Sigmoid colon (tissue), 4 donors: ENCODE results near the gene SLIT3.

Source experiments
- EP300 ChIP-seq, 4 donors: sonication (generic); formaldehyde crosslinking; IDR thresholded peaks; one replicate each; pipeline ENCODE4 v1.6.1; 2017; ENCODE audit warnings: antibody characterized with exemption in 4 of 4
- POLR2A ChIP-seq, 2 donors: fragments of 450-650 bp; IDR thresholded peaks; one replicate each; pipeline ENCODE4 v1.6.1; 2016; ENCODE audit warnings: antibody characterized with exemption in 2 of 2, mild to moderate bottlenecking in 2 of 2, moderate library complexity in 2 of 2
- POLR2AphosphoS5 ChIP-seq, 4 donors: sonication (generic); formaldehyde crosslinking; IDR thresholded peaks; one replicate each; pipeline ENCODE4 v1.6.1; 2017; ENCODE audit warnings: antibody characterized with exemption in 4 of 4
- TF ChIP-seq, protein P1 (sequence below), 4 experiments: fragments of 450-650 bp in 3 of 4; fragments of 200-600 bp in 1 of 4; IDR thresholded peaks; one replicate each; pipeline ENCODE4 v1.5.1; 2016 to 2019; ENCODE audit warnings: antibody characterized with exemption in 4 of 4, mild to moderate bottlenecking in 3 of 4, moderate library complexity in 2 of 4

GRCh38 chr5:168934169-168934568, 366.8 kb downstream of the SLIT3 start:
- TF ChIP-seq, protein P1, sequence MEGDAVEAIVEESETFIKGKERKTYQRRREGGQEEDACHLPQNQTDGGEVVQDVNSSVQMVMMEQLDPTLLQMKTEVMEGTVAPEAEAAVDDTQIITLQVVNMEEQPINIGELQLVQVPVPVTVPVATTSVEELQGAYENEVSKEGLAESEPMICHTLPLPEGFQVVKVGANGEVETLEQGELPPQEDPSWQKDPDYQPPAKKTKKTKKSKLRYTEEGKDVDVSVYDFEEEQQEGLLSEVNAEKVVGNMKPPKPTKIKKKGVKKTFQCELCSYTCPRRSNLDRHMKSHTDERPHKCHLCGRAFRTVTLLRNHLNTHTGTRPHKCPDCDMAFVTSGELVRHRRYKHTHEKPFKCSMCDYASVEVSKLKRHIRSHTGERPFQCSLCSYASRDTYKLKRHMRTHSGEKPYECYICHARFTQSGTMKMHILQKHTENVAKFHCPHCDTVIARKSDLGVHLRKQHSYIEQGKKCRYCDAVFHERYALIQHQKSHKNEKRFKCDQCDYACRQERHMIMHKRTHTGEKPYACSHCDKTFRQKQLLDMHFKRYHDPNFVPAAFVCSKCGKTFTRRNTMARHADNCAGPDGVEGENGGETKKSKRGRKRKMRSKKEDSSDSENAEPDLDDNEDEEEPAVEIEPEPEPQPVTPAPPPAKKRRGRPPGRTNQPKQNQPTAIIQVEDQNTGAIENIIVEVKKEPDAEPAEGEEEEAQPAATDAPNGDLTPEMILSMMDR (IDR thresholded peaks at IDR 0.05): no peak
- TF ChIP-seq POLR2A (IDR thresholded peaks at IDR 0.05) (no peak), EP300 (IDR thresholded peaks at IDR 0.05) (no peak), POLR2AphosphoS5 (IDR thresholded peaks at IDR 0.05) (no peak)
